ENCODE results near the gene CTSW.
A peak's percentile ranks its signal among the peaks of the same experiment; 100 is the strongest.

The CTSW gene

GRCh38 chr11:65900125-65900898, 20.7 kb downstream of the CTSW start, which contains the start of gene FOSL1:
Gene FOSL1, minus strand, starts transcription at chr11:65900388. Its CDS starts 49 bp downstream, at chr11:65900339.
- TF ChIP-seq CTCF (conservative IDR thresholded peaks at IDR 0.05; ENCODE audit: low read depth, low read length): no peak
- Histone ChIP-seq H3K9ac (peak within 1 kb of the TSS; percentile 41; the same call in 1 of the 2 replicates), H3K27ac (peak within 1 kb of the TSS; percentile 81; the same call in 1 of the 2 replicates), H3K36me3 (ENCODE audit: insufficient read depth) (no peaks in the 10 kb centered on the region), H3K4me2 (peak within 1 kb of the TSS; percentile 93), H3K27me3 (ENCODE audit: insufficient read depth, low read depth) (no peaks in the 10 kb centered on the region), H3K79me2 (ENCODE audit: insufficient read depth, low read depth) (no peaks in the 10 kb centered on the region), H3K4me1 (ENCODE audit: low read depth, poor library complexity, severe bottlenecking) (peaks cover 40% of the 10 kb centered on the region), H2AFZ (ENCODE audit: low read depth) (peak within 1 kb of the TSS; percentile 61), H3K4me3 (IDR thresholded peaks at IDR 0.05; ENCODE audit: insufficient read depth, low read depth, low read length) (no peak within 1 kb of the TSS), H4K20me1 (ENCODE audit: insufficient read depth) (no peaks in the 10 kb centered on the region)

- Histone ChIP-seq H3K4me3 (IDR thresholded peaks at IDR 0.05; ENCODE audit: insufficient read depth, low read depth, low read length) (no peak overlapping the region), H2AFZ (ENCODE audit: low read depth) (peak overlapping the region; percentile 61; the same call in 1 of the 2 replicates), H3K27me3 (ENCODE audit: insufficient read depth, low read depth) (no peaks in the 10 kb centered on the region), H3K4me2 (peak overlapping the region; percentile 93), H4K20me1 (ENCODE audit: insufficient read depth) (no peaks in the 10 kb centered on the region), H3K79me2 (ENCODE audit: insufficient read depth, low read depth) (no peaks in the 10 kb centered on the region), H3K9ac (no peak overlapping the region), H3K4me1 (ENCODE audit: low read depth, poor library complexity, severe bottlenecking) (peaks cover 40% of the 10 kb centered on the region), H3K36me3 (ENCODE audit: insufficient read depth) (no peaks in the 10 kb centered on the region), H3K27ac (peak overlapping the region; percentile 81; the same call in 1 of the 2 replicates)
- TF ChIP-seq CTCF (conservative IDR thresholded peaks at IDR 0.05; ENCODE audit: low read depth, low read length): no peak
These were observed 21.2 kb downstream of the CTSW start for GRCh38 chr11:65900899-65901180.

GRCh38 chr11:65903068-65903481, 23.4 kb downstream of the CTSW start:
- H4K20me1 ChIP-seq (ENCODE audit: insufficient read depth): no peaks in the 10 kb centered on the region
- H2AFZ ChIP-seq (ENCODE audit: low read depth): peak overlapping the region; percentile 68
- TF ChIP-seq CTCF (conservative IDR thresholded peaks at IDR 0.05; ENCODE audit: low read depth, low read length): no peak
- H3K79me2 ChIP-seq (ENCODE audit: insufficient read depth, low read depth): no peaks in the 10 kb centered on the region
- no peaks in the 10 kb centered on the region for H3K27me3 ChIP-seq (ENCODE audit: insufficient read depth, low read depth)
- H3K4me3 ChIP-seq (IDR thresholded peaks at IDR 0.05; ENCODE audit: insufficient read depth, low read depth, low read length): no peak overlapping the region
- peaks cover 40% of the 10 kb centered on the region for H3K4me1 ChIP-seq (ENCODE audit: low read depth, poor library complexity, severe bottlenecking)
- no peaks in the 10 kb centered on the region for H3K36me3 ChIP-seq (ENCODE audit: insufficient read depth)
- H3K9ac ChIP-seq: peak overlapping the region; percentile 36; the same call in 1 of the 2 replicates
- H3K27ac ChIP-seq: peak overlapping the region; percentile 81
- H3K4me2 ChIP-seq: peak overlapping the region; percentile 93; the same call in 1 of the 2 replicates

- H2AFZ ChIP-seq (ENCODE audit: low read depth): peak overlapping the region; percentile 68; the same call in 1 of the 2 replicates
- H4K20me1 ChIP-seq (ENCODE audit: insufficient read depth): no peaks in the 10 kb centered on the region
These were observed 24.1 kb downstream of the CTSW start for GRCh38 chr11:65903715-65904114.

More at GRCh38 chr11:65903715-65904114, 24.1 kb downstream of the CTSW start:
- H3K9ac ChIP-seq: no peak overlapping the region
- H3K79me2 ChIP-seq (ENCODE audit: insufficient read depth, low read depth): no peaks in the 10 kb centered on the region
- peak overlapping the region; percentile 93; the same call in 1 of the 2 replicates for H3K4me2 ChIP-seq
- no peaks in the 10 kb centered on the region for H3K36me3 ChIP-seq (ENCODE audit: insufficient read depth)
- H3K27me3 ChIP-seq (ENCODE audit: insufficient read depth, low read depth): no peaks in the 10 kb centered on the region
- H3K4me3 ChIP-seq (IDR thresholded peaks at IDR 0.05; ENCODE audit: insufficient read depth, low read depth, low read length): no peak overlapping the region
- H3K27ac ChIP-seq: peak overlapping the region; percentile 81; the same call in 1 of the 2 replicates
- no peak for TF ChIP-seq CTCF (conservative IDR thresholded peaks at IDR 0.05; ENCODE audit: low read depth, low read length)
- peaks cover 42% of the 10 kb centered on the region for H3K4me1 ChIP-seq (ENCODE audit: low read depth, poor library complexity, severe bottlenecking)
